ENCODE data around the gene RBM6.

Gene RBM6

GRCh38 chr3:49998326-49998725, 58.4 kb downstream of the RBM6 start:
- Histone ChIP-seq H3K27ac (no peak overlapping the region), H3K4me1 (ENCODE audit: control insufficient read depth in 1 of 2, insufficient read depth in 1 of 2, low read depth in 1 of 2, low read length in 1 of 2) (no peaks in the 10 kb centered on the region), H3K36me3 (peaks cover 42% of the 10 kb centered on the region), H3K4me3 (ENCODE audit: low read depth in 1 of 2, low read length in 1 of 2) (no peak overlapping the region), H3K27me3 (no peaks in the 10 kb centered on the region), H3K9me3 (no peaks in the 10 kb centered on the region)
- TF ChIP-seq CTCF (IDR thresholded peaks at IDR 0.05): no peak

GRCh38 chr3:50001511-50001910, 61.6 kb downstream of the RBM6 start:
- Histone ChIP-seq H3K4me3 (ENCODE audit: low read depth in 1 of 2, low read length in 1 of 2) (no peak overlapping the region), H3K36me3 (peaks cover 45% of the 10 kb centered on the region), H3K4me1 (ENCODE audit: control insufficient read depth in 1 of 2, insufficient read depth in 1 of 2, low read depth in 1 of 2, low read length in 1 of 2) (no peaks in the 10 kb centered on the region), H3K27ac (no peak overlapping the region), H3K9me3 (no peaks in the 10 kb centered on the region), H3K27me3 (no peaks in the 10 kb centered on the region)
- TF ChIP-seq CTCF (IDR thresholded peaks at IDR 0.05): no peak

- H3K27me3 ChIP-seq: no peaks in the 10 kb centered on the region
- H3K27ac ChIP-seq: no peak overlapping the region
- TF ChIP-seq CTCF (IDR thresholded peaks at IDR 0.05): no peak
- no peak overlapping the region for H3K4me3 ChIP-seq (ENCODE audit: low read depth in 1 of 2, low read length in 1 of 2)
- H3K9me3 ChIP-seq: no peaks in the 10 kb centered on the region
- peaks cover 49% of the 10 kb centered on the region for H3K36me3 ChIP-seq
- no peaks in the 10 kb centered on the region for H3K4me1 ChIP-seq (ENCODE audit: control insufficient read depth in 1 of 2, insufficient read depth in 1 of 2, low read depth in 1 of 2, low read length in 1 of 2)
Observed at GRCh38 chr3:50003216-50003615, 63.3 kb downstream of the RBM6 start.

GRCh38 chr3:50003824-50004223, 63.9 kb downstream of the RBM6 start:
- Histone ChIP-seq H3K4me3 (ENCODE audit: low read depth in 1 of 2, low read length in 1 of 2) (no peak overlapping the region), H3K27me3 (no peaks in the 10 kb centered on the region), H3K9me3 (no peaks in the 10 kb centered on the region), H3K27ac (no peak overlapping the region), H3K4me1 (ENCODE audit: control insufficient read depth in 1 of 2, insufficient read depth in 1 of 2, low read depth in 1 of 2, low read length in 1 of 2) (no peaks in the 10 kb centered on the region), H3K36me3 (peaks cover 48% of the 10 kb centered on the region)
- TF ChIP-seq CTCF (IDR thresholded peaks at IDR 0.05): no peak

- Histone ChIP-seq H3K4me1 (ENCODE audit: control insufficient read depth in 1 of 2, insufficient read depth in 1 of 2, low read depth in 1 of 2, low read length in 1 of 2) (no peaks in the 10 kb centered on the region), H3K27me3 (no peaks in the 10 kb centered on the region), H3K27ac (no peak overlapping the region), H3K36me3 (peaks cover 38% of the 10 kb centered on the region), H3K9me3 (no peaks in the 10 kb centered on the region), H3K4me3 (ENCODE audit: low read depth in 1 of 2, low read length in 1 of 2) (no peak overlapping the region)
- no peak for TF ChIP-seq CTCF (IDR thresholded peaks at IDR 0.05)
Observed at GRCh38 chr3:50008931-50009330, 69.0 kb downstream of the RBM6 start.

- H3K9me3 ChIP-seq: no peaks in the 10 kb centered on the region
- no peak for TF ChIP-seq CTCF (IDR thresholded peaks at IDR 0.05)
- H3K4me1 ChIP-seq (ENCODE audit: control insufficient read depth in 1 of 2, insufficient read depth in 1 of 2, low read depth in 1 of 2, low read length in 1 of 2): no peaks in the 10 kb centered on the region
- H3K27ac ChIP-seq: no peak overlapping the region
- no peaks in the 10 kb centered on the region for H3K27me3 ChIP-seq
- H3K36me3 ChIP-seq: peaks cover 40% of the 10 kb centered on the region
- no peak overlapping the region for H3K4me3 ChIP-seq (ENCODE audit: low read depth in 1 of 2, low read length in 1 of 2)
Observed at GRCh38 chr3:50010959-50011358, 71.0 kb downstream of the RBM6 start.
